ENCODE results near the gene ACOT7.
A peak's percentile ranks its signal among the peaks of the same experiment; 100 is the strongest.
"Not testable (repeated sequence)": the region's sequence is repeated elsewhere in the genome, so short reads cannot be mapped to it uniquely, and the experiment has no call there.

Gene ACOT7

GRCh38 chr1:6395781-6396244 lies 2.2 kb upstream of the ACOT7 start:
- DNase-seq, result not testable (repeated sequence)

- DNase-seq, result not testable (repeated sequence)
These were observed 1.6 kb upstream of the ACOT7 start for GRCh38 chr1:6395130-6395529.

GRCh38 chr1:6392809-6393399 lies 663 bp downstream of the ACOT7 start:
- no peak for DNase-seq

- DNase-seq, result peak; percentile 8
These were observed 1.4 kb downstream of the ACOT7 start for GRCh38 chr1:6391951-6392808.

GRCh38 chr1:6389971-6390370 lies 3.6 kb downstream of the ACOT7 start:
- no peak for DNase-seq

- DNase-seq, result no peak
These were observed 7.1 kb downstream of the ACOT7 start for GRCh38 chr1:6386371-6386949.

GRCh38 chr1:6385488-6386191 lies 7.9 kb downstream of the ACOT7 start:
- peak; percentile 42 for DNase-seq

GRCh38 chr1:6384962-6385361 lies 8.6 kb downstream of the ACOT7 start:
- peak; percentile 3 for DNase-seq

GRCh38 chr1:6384135-6384534 lies 9.4 kb downstream of the ACOT7 start:
- no peak for DNase-seq

- DNase-seq, result no peak
These were observed 13.5 kb downstream of the ACOT7 start for GRCh38 chr1:6380037-6380436.

- no peak for DNase-seq
These were observed 15.3 kb downstream of the ACOT7 start for GRCh38 chr1:6378096-6378746.

- peak; percentile 36 for DNase-seq
These were observed 19.4 kb downstream of the ACOT7 start for GRCh38 chr1:6373961-6374720.

- not testable (repeated sequence) for DNase-seq
These were observed 21.3 kb downstream of the ACOT7 start for GRCh38 chr1:6372236-6372635.

GRCh38 chr1:6370006-6370405 lies 23.6 kb downstream of the ACOT7 start:
- DNase-seq, result no peak

- no peak for DNase-seq
These were observed 26.1 kb downstream of the ACOT7 start for GRCh38 chr1:6367381-6368012.

- no peak for DNase-seq
These were observed 28.5 kb downstream of the ACOT7 start for GRCh38 chr1:6365047-6365446.

GRCh38 chr1:6363085-6363884 lies 30.3 kb downstream of the ACOT7 start:
- peak; percentile 8 for DNase-seq

- DNase-seq, result no peak
These were observed 32.3 kb downstream of the ACOT7 start for GRCh38 chr1:6361124-6361775.

GRCh38 chr1:6360517-6361070 lies 33.0 kb downstream of the ACOT7 start:
- DNase-seq, result no peak

GRCh38 chr1:6360117-6360496 lies 33.5 kb downstream of the ACOT7 start:
- no peak for DNase-seq
